ENCODE results near the gene CTH. TPM values are rescaled to one million over a fixed set of nuclear protein-coding genes. Genes with fewer than 3 reads are reported as not detected.
A peak's percentile ranks its signal among the peaks of the same experiment; 100 is the strongest.

CTH gene
- total RNA-seq, 1 donor from 2014 or later = 20.2 TPM

- no peaks in the 10 kb centered on the region for H3K9me3 Mint-ChIP-seq (ENCODE audit: unreplicated experiment)
- no peak overlapping the region for H3K4me3 Mint-ChIP-seq (ENCODE audit: unreplicated experiment)
- no peak for TF ChIP-seq CTCF (IDR thresholded peaks at IDR 0.05; ENCODE audit: unreplicated experiment)
- DNase-seq (ENCODE audit: low spot score) = no peak
- peaks cover 24% of the 10 kb centered on the region for H3K36me3 Mint-ChIP-seq (ENCODE audit: low read depth, unreplicated experiment)
- H3K4me1 Mint-ChIP-seq (ENCODE audit: unreplicated experiment) = peaks cover 23% of the 10 kb centered on the region
- H3K27ac Mint-ChIP-seq (ENCODE audit: unreplicated experiment) = no peak overlapping the region
- peaks cover 2% of the 10 kb centered on the region for H3K27me3 Mint-ChIP-seq (ENCODE audit: unreplicated experiment)
Measured at GRCh38 chr1:70431874-70432273, 20.8 kb downstream of the CTH start.

- Mint-ChIP-seq H3K36me3 (ENCODE audit: low read depth, unreplicated experiment) (peaks cover 28% of the 10 kb centered on the region), H3K4me3 (ENCODE audit: unreplicated experiment) (no peak overlapping the region), H3K27ac (ENCODE audit: unreplicated experiment) (no peak overlapping the region), H3K4me1 (ENCODE audit: unreplicated experiment) (peaks cover 20% of the 10 kb centered on the region), H3K9me3 (ENCODE audit: unreplicated experiment) (no peaks in the 10 kb centered on the region), H3K27me3 (ENCODE audit: unreplicated experiment) (no peaks in the 10 kb centered on the region)
- TF ChIP-seq CTCF (IDR thresholded peaks at IDR 0.05; ENCODE audit: unreplicated experiment) = no peak
- DNase-seq (ENCODE audit: low spot score) = no peak
Measured at GRCh38 chr1:70434253-70434859, 23.3 kb downstream of the CTH start.

- no peak for DNase-seq (ENCODE audit: low spot score)
- H3K9me3 Mint-ChIP-seq (ENCODE audit: unreplicated experiment) = no peaks in the 10 kb centered on the region
- peaks cover 33% of the 10 kb centered on the region for H3K36me3 Mint-ChIP-seq (ENCODE audit: low read depth, unreplicated experiment)
- peak overlapping the region; percentile 57 for H3K27ac Mint-ChIP-seq (ENCODE audit: unreplicated experiment)
- TF ChIP-seq CTCF (IDR thresholded peaks at IDR 0.05; ENCODE audit: unreplicated experiment) = no peak
- peaks cover 4% of the 10 kb centered on the region for H3K27me3 Mint-ChIP-seq (ENCODE audit: unreplicated experiment)
- H3K4me3 Mint-ChIP-seq (ENCODE audit: unreplicated experiment) = no peak overlapping the region
- H3K4me1 Mint-ChIP-seq (ENCODE audit: unreplicated experiment) = peaks cover 31% of the 10 kb centered on the region
Measured at GRCh38 chr1:70436622-70437251, 25.7 kb downstream of the CTH start.

GRCh38 chr1:70438529-70438928 lies 27.5 kb downstream of the CTH start:
- Mint-ChIP-seq H3K27ac (ENCODE audit: unreplicated experiment) (no peak overlapping the region), H3K4me3 (ENCODE audit: unreplicated experiment) (peak overlapping the region; percentile 19), H3K4me1 (ENCODE audit: unreplicated experiment) (peaks cover 41% of the 10 kb centered on the region), H3K27me3 (ENCODE audit: unreplicated experiment) (peaks cover 4% of the 10 kb centered on the region), H3K36me3 (ENCODE audit: low read depth, unreplicated experiment) (peaks cover 21% of the 10 kb centered on the region), H3K9me3 (ENCODE audit: unreplicated experiment) (no peaks in the 10 kb centered on the region)
- TF ChIP-seq CTCF (IDR thresholded peaks at IDR 0.05; ENCODE audit: unreplicated experiment) = no peak
- DNase-seq (ENCODE audit: low spot score) = no peak

- TF ChIP-seq CTCF (IDR thresholded peaks at IDR 0.05; ENCODE audit: unreplicated experiment) = no peak
- Mint-ChIP-seq H3K36me3 (ENCODE audit: low read depth, unreplicated experiment) (peaks cover 13% of the 10 kb centered on the region), H3K27ac (ENCODE audit: unreplicated experiment) (peak overlapping the region; percentile 90), H3K27me3 (ENCODE audit: unreplicated experiment) (peaks cover 4% of the 10 kb centered on the region), H3K9me3 (ENCODE audit: unreplicated experiment) (no peaks in the 10 kb centered on the region), H3K4me1 (ENCODE audit: unreplicated experiment) (peaks cover 44% of the 10 kb centered on the region), H3K4me3 (ENCODE audit: unreplicated experiment) (peak overlapping the region; percentile 61)
- no peak for DNase-seq (ENCODE audit: low spot score)
Measured at GRCh38 chr1:70440642-70441391, 29.7 kb downstream of the CTH start.

Data from endothelial cell (in vitro differentiated cells).